GM21360 (cell line): ENCODE data around the gene TRAF3IP1.

Experiments used
- ATAC-seq: cut with Tn5 transposase; IDR thresholded peaks from one replicate; pipeline ENCODE4 v1.9.1; 2021; ENCODE audit warnings: mild to moderate bottlenecking, moderate library complexity; ENCODE audit not compliant: unreplicated experiment

TRAF3IP1 gene

GRCh38 chr2:238423561-238424312, 103.4 kb downstream of the TRAF3IP1 start:
- no peak for ATAC-seq

DNA sequence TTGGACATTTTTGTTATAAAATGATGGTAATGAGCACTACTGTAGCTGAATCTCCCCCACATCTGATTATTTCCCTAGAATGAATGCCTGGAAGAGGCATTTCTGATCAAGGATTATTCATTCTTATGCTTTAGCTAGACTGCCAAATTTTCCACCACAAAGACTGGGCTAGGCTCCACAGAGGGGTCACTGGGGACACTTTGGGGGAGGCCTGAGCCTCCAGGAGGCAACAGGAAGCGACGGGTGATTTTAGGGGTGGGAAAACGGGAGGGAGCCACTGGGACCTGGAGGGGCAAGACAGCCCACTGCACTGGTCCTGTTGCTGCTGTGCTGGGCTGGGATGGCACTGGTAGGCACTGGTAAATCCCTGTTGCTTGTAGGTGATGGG, 104.0 kb downstream of the TRAF3IP1 start:
- ATAC-seq = no peak

DNA sequence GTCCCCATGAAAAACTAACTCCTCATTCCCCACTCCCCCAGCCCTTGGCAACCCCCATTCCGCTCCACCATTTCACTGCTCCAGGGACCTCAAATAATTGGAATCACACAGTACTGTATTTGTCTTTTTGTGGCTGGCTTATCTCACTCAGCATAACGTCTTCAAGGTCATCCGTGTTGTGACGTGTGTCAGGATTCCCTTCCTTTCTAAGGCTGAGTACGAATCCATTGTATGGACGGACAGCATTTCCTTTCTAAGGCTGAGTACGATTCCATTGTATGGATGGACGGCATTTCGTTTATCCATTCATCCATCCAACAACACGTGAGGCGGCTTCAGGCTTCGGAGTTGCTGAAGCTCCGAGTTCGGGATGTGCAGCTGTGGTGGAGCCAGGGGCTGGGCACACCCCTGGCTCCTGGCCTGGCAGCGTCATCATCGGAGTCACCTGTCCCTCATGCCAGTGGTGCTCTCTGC, 105.2 kb downstream of the TRAF3IP1 start:
- ATAC-seq = no peak

DNA sequence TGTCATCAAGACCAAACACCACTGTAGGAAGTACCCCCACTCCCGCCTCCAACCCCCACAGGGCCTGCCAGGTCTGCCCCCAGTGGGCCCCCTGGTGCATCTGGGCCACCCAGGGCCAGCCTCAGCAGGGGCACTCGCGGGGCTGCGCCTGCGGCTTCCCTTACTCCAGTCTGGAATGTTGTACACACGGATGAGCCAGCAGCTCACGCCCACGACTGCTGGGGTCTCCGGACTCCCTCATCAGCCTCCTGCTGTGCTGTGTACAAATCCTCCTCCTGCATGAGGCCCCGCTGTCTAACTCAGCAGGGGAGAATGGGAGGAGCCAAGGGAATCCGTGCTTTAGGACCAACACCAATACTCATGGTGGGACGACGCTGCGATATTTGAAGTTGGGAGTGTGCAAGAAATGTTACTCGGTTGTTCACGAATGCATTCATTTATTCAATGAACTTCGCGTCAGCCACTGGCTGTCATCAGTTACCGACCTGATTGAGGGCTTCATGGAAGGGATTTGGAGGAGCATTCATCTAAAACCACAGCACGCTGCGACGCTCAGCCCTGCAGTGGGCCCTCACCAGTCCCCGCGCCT, 105.8 kb downstream of the TRAF3IP1 start:
- ATAC-seq = peak; percentile 18

DNA sequence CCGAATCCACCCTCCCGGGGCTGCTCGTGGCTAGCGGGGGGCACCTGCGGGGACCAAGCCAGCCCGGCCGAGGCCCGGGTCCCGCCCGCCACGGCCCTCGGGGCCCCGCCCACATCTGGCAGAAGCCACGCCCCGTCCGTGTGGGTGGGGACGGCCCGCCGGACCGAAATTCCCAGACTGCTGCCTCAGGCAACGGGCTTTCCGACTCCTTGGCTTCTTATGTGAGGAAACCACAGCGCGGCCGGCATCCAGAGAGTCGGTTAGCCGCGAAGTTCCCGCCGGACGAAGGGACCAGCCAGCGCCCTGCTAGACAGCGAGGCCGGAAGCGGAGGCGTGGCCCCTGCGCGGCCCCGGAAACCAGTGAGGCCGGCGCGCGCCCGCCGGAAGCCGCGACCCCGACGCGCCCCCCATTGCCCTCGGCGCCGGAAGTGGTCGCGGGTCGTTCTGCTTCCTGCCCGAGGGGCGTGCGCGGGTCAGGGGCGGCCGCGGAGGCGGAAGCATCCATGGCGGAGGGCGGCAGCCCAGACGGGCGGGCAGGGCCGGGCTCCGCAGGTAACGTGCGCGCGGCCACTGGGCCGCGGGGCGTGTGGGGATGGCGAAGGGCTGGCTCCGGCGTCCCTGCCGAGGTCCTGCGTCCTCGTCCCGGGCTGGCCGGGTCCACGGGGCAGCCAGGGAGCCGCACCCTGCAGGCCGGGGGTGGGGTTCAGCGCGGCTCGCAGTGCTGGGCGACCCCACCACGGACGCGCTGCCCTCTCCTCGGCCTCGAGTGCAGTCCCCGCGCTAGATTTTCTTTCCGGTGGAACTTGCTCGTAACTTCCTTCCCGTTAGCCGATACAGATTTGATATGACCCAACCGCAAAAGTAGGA, 106.5 kb downstream of the TRAF3IP1 start, which contains the start of gene ASB1:
Gene ASB1 (plus strand): TSS at position 360 of the 867 bp plus-strand sequence. CDS start 144 bp downstream, at position 504.
- peak; percentile 78 for ATAC-seq

DNA sequence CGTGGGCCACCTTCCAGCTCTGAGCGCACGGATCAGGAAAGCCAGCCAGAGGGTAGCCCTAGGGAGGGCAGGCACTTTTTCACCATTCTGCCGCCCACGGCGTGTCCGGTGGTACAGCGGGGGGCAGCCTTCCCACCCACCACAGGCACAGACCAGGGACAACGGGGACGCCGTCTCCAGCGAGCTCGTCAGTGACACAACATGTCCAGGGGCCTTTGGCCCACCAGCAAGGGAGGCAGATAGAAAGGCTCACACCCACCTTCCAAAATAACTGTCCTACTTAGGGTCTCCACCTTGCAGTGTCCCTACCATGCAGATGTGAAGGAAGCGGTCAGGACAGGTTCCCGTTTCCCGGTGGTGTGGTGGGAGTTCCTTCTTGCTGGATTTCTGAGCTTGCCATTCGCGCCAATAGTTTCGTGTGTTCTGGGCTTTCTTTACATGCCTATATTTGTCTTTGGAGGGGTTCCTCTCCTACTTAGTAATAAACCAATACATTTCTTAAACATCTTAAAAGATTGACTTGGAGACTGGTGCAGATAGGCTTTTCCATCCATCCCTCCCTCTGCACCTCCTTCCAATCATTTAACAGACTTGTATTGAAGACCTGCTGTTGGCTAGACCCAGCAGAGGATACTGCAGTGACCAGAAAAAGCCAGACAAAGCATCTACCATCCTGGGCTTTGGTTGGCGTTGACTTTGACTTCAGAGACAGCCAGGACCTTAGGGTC, 107.3 kb downstream of the TRAF3IP1 start:
- ATAC-seq = no peak

GRCh38 chr2:238428866-238429265, 108.5 kb downstream of the TRAF3IP1 start:
- ATAC-seq = no peak

- no peak for ATAC-seq
Measured at GRCh38 chr2:238430781-238431180, 110.5 kb downstream of the TRAF3IP1 start.

GRCh38 chr2:238431456-238431855, 111.1 kb downstream of the TRAF3IP1 start:
- ATAC-seq = no peak

- ATAC-seq = no peak
Measured at GRCh38 chr2:238433300-238433915, 113.1 kb downstream of the TRAF3IP1 start.

DNA sequence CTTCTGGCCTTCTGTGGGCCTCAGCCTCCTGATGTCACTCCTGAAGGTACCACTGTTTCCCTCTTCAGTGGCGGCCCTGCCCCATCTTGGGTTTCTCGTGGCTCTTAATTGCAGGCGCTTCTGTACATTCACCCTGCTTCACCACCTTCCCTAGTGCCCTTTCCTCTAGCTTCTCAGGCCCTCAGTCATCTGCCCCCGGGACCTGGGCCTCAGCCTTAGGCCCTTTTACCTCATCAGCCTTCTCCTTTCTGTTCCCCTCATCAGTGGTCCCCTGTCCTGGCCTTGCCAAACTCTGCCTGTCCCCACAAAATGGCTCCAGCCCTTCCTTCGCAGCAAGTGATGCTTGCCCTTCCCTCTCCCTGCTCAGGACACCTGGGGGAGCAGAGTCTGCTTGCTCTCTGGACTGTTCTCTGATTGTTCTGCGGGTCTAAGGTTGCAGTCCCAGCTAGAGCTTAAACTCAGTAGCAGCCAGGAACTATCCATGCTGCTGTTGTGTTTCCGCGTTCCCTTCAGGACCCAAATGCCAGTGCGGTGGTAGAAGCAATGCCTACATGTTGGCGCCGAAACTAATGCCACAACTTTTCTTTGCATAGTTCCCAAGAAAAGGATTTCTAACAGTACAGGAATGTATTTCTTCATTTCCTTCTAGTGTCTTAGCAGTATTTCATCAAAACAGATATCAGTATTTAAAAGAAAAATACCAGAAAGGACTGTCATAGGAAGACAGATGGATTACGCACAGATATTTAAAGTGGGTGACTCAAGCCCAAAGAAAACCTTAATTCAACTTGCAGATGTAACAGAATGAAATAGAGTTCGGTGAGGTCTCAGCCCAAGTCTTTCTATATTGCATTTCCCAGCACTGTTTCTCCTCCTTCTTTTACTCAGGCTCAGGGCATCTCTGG, 113.9 kb downstream of the TRAF3IP1 start:
- ATAC-seq = no peak

- no peak for ATAC-seq
Measured at GRCh38 chr2:238434846-238435751, 114.8 kb downstream of the TRAF3IP1 start.

- no peak for ATAC-seq
Measured at GRCh38 chr2:238435752-238436096, 115.4 kb downstream of the TRAF3IP1 start.

DNA sequence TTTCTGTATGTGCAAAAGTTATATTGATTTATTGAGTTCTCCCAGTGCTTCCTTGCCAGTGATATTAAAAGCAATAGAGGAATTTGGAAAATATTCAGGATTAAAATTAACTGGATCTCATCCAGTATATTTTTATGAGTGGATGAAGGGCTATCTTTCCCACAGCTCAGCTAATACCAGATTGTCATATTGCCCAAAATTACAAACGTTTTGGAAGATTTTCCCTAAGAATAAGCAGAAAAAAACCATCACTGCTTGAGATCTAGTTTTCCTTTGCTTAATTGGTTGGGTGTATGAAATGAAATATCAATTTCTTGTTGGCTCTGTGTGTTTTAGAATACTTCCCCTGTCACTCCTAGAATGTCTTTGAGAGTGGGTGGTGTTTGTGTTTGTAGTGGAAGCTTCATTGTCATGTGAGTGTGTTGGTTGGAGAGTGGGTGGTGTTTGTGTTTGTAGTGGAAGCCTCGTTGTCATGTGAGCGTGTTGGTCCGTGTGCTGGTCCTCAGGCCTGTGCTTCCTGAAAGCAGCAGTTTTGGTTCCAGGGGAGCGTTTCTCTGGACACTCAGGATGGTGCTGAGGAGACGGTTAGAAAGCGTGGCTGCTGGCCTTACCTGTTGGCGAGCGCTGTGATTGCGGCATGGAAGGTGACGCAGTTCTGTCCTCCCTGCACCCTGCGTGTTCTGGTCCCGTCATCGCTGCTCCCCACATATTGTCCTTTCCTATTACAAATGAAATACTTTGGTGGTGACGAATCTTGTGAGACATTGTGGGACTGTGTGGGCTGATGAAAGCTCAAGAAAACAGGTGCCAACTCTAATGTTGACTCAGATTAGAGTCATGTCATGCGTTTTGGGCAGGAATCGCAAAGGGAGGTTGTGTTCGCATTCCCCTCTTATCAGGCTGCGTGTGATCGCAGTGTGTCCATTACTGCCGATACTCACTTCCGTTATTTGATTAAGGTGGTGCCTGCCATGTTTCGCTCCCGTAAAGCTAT, 118.8 kb downstream of the TRAF3IP1 start:
- no peak for ATAC-seq

DNA sequence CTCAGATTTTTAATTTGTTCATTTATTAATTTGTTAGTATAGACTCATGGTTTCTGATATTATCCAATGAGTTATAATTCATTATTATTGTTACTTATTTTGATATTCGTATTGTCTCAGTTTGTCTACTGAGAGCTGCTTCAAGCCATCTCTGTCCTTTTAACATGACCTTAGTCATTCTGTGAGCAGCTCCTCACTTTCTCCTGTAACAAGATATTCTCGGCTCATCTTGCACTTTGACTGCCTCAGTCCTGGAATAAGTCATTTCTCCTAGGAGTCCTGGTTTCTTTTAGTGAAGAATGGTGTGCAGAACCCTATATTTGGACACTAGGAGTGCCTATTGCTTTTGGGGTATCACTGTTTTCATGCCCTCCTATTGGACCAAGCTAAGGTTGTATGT, 119.6 kb downstream of the TRAF3IP1 start:
- no peak for ATAC-seq

DNA sequence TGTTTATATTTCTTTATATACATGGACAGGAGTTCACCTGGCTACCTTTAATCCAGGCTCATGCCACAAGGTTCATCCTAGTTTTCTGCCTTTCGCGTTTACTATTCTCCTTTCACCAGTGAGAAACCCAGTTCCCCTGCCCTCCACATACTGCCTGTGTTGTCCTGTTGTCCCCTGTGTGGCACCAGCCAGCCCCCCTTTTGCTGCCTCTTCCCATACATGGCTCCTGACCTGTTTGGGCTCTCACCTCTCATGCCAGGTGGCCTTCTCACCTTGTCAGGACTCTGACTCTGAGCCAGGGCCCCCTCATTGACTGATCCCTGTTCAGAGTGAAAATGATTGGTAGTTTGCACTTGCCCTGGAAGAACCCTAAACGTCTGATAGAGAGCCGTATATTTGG, 120.0 kb downstream of the TRAF3IP1 start:
- no peak for ATAC-seq

- no peak for ATAC-seq
Measured at GRCh38 chr2:238440767-238441166, 120.4 kb downstream of the TRAF3IP1 start.
